ENCODE results near the gene PRAMEF1. TPM values are rescaled to one million over a fixed set of nuclear protein-coding genes. Genes with fewer than 3 reads are reported as not detected.
A peak's percentile ranks its signal among the peaks of the same experiment; 100 is the strongest.

PRAMEF1 gene
- total RNA-seq, 4 donors from 2014 or later = not detected

GRCh38 chr1:12748778-12749355, 42.3 kb upstream of the PRAMEF1 start:
- Histone ChIP-seq H3K36me3 (no peaks in the 10 kb centered on the region), H3K4me1 (peaks cover 0 to 6% (median 0%) of the 10 kb centered on the region in 4 donors), H3K27ac (replicated peaks in 1 of 4) (no peak overlapping the region), H3K9me3 (peaks cover 0 to 20% (median 12%) of the 10 kb centered on the region in 4 donors), H3K27me3 (no peaks in the 10 kb centered on the region), H3K4me3 (no peak overlapping the region)
- intact Hi-C loops (cut with DNase I) = no loop called here
- no peak for TF ChIP-seq POLR2A (IDR thresholded peaks at IDR 0.05; ENCODE audit: low read depth)
- no peak for TF ChIP-seq POLR2AphosphoS5 (IDR thresholded peaks at IDR 0.05)
- no peak for TF ChIP-seq CTCF (IDR thresholded peaks at IDR 0.05)
- no peak for TF ChIP-seq EP300 (IDR thresholded peaks at IDR 0.05)
- no peak for DNase-seq (ENCODE audit: extremely low spot score)

- H3K4me1 ChIP-seq = no peaks in the 10 kb centered on the region
- TF ChIP-seq POLR2A (IDR thresholded peaks at IDR 0.05; ENCODE audit: low read depth) = no peak
- TF ChIP-seq POLR2AphosphoS5 (IDR thresholded peaks at IDR 0.05) = no peak
- no peak for TF ChIP-seq EP300 (IDR thresholded peaks at IDR 0.05)
- TF ChIP-seq CTCF (IDR thresholded peaks at IDR 0.05) = no peak
- no peaks in the 10 kb centered on the region for H3K36me3 ChIP-seq
- H3K9me3 ChIP-seq = no peaks in the 10 kb centered on the region
- H3K27ac ChIP-seq (replicated peaks in 1 of 4) = no peak overlapping the region
- no peak overlapping the region for H3K4me3 ChIP-seq
- peak; percentile 29 for DNase-seq (ENCODE audit: extremely low spot score)
- intact Hi-C loops (cut with DNase I) = no loop called here
- 79% methylated on average over 4 of the region's 4 CpGs for WGBS
- peaks cover 0 to 11% (median 5%) of the 10 kb centered on the region in 4 donors for H3K27me3 ChIP-seq
Observed at GRCh38 chr1:12754738-12755137, 36.5 kb upstream of the PRAMEF1 start.

GRCh38 chr1:12756273-12756672, 34.9 kb upstream of the PRAMEF1 start:
- no peak for DNase-seq (ENCODE audit: extremely low spot score)
- H3K9me3 ChIP-seq = no peaks in the 10 kb centered on the region
- intact Hi-C loops (cut with DNase I) = no loop called here
- H3K4me3 ChIP-seq = no peak overlapping the region
- no peak overlapping the region for H3K27ac ChIP-seq (replicated peaks in 1 of 4)
- peaks cover 0 to 21% (median 5%) of the 10 kb centered on the region in 4 donors for H3K27me3 ChIP-seq
- TF ChIP-seq POLR2AphosphoS5 (IDR thresholded peaks at IDR 0.05) (no peak), CTCF (IDR thresholded peaks at IDR 0.05) (no peak), POLR2A (IDR thresholded peaks at IDR 0.05; ENCODE audit: low read depth) (no peak), EP300 (IDR thresholded peaks at IDR 0.05) (no peak)
- no peaks in the 10 kb centered on the region for H3K36me3 ChIP-seq
- H3K4me1 ChIP-seq = no peaks in the 10 kb centered on the region
- 56% methylated on average over 2 of the region's 2 CpGs for WGBS

- intact Hi-C loops (cut with DNase I) = no loop called here
- Histone ChIP-seq H3K9me3 (no peaks in the 10 kb centered on the region), H3K4me1 (no peaks in the 10 kb centered on the region), H3K27ac (replicated peaks in 1 of 4) (no peak overlapping the region), H3K36me3 (no peaks in the 10 kb centered on the region), H3K27me3 (peaks cover 0 to 23% (median 5%) of the 10 kb centered on the region in 4 donors), H3K4me3 (no peak overlapping the region)
- TF ChIP-seq POLR2A (IDR thresholded peaks at IDR 0.05; ENCODE audit: low read depth) = no peak
- TF ChIP-seq POLR2AphosphoS5 (IDR thresholded peaks at IDR 0.05) = no peak
- no peak for TF ChIP-seq EP300 (IDR thresholded peaks at IDR 0.05)
- TF ChIP-seq CTCF (IDR thresholded peaks at IDR 0.05) = no peak
- 65% methylated on average over 6 of the region's 6 CpGs for WGBS
- DNase-seq (ENCODE audit: extremely low spot score) = peak; percentile 85
Observed at GRCh38 chr1:12756768-12757413, 34.3 kb upstream of the PRAMEF1 start.

All from esophagus muscularis mucosa (tissue), 4 donors.